Measurements from ENCODE around the gene ANGPTL2.

GRCh38 chr9:127105805-127106465, 16.5 kb downstream of the ANGPTL2 start:
- TF ChIP-seq EZH2phosphoT487 (IDR thresholded peaks at IDR 0.05; ENCODE audit: borderline replicate concordance, low read depth, low read length) (no peak), CTCF (conservative IDR thresholded peaks at IDR 0.05; ENCODE audit: low read length) (no peak)
